Myometrial cell (primary cell): ENCODE results near the gene ZCCHC7. TPM values are rescaled to one million over a fixed set of nuclear protein-coding genes. Genes with fewer than 3 reads are reported as not detected.

Experiments used
- total RNA-seq: library from RNA; depleted of rRNA; stranded (reverse); fragments of >200 nt; gene quantifications from 2 replicates; pipeline ENCODE4 v1.2.3, GENCODE V29; 2015

The ZCCHC7 gene
- total RNA-seq: 9.8 and 11.3 TPM in 2 replicates

DNA sequence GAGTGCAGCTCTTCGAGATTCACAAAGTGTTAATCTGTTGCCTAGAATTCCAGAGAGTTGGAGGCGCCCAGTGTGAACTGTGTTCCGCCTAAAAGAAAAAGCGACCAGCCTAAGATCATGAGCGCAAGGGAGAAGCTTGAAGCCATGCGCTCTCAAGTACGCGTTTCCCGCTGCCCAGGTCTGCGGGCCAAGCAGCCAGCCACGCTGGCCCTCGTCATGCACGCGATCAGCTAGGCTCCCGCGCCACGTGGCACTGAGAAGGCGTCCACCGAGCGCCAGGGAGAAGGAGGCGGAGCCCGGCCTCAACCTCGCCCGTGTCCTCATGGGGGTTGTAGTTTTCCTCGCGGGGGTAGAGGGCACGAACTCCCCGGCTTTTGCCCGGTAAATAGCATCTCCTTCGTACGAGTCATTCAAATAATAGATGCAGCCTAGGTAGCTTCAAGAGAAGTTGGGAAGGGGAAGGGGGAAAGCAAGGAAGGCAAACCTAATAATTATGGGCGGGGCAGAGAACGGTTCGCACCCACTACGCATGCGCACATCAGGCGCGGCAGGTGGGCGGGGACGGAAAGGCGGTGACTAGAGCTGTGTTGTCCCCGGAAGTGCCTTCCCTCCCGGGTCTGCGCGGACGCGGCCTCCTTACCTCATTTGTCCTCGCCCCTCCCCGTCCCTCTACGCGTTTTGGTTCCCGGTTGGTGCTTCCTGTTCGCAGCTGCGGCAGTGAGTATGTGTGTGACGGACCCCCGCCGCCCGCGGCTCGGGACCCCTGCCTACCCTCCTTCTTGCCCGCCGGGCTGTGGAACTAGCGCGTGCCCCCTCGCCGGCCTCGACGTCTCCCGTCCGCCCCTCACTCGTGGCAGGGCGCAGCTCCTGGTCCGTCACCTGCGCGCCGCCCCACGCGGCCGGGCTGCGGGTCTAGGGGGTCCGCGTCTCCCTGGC lies at the start of gene ZCCHC7:
Gene ZCCHC7 (plus strand): TSS at position 668 of the 936 bp plus-strand sequence.

Other genes with a start within 250 kb of the ZCCHC7 start
- gene PAX5, start 86.3 kb upstream of the ZCCHC7 start, total RNA-seq: not detected in 2 replicates